RWPE2 (cell line): ENCODE measurements around the gene THSD4.

Experiments used
- ATAC-seq: fragments of 200-7000 bp; cut with Tn5 transposase; 3 replicates; pipeline ENCODE4 v1.9.1; 2021; ENCODE audit warnings: low read depth
- DNase-seq: peaks from one replicate; pipeline ENCODE4 v3.0.0-alpha.2; 2020; ENCODE audit warnings: low spot score
- H3K27ac ChIP-seq: fragments of 450-650 bp; 2 replicates; pipeline ENCODE4 v1.5.1; 2017; ENCODE audit warnings: mild to moderate bottlenecking; ENCODE audit not compliant: poor library complexity, severe bottlenecking
- H3K27me3 ChIP-seq: fragments of 250-450 bp; sonication (Bioruptor Pico); 2 replicates; pipeline ENCODE4 v1.5.1; 2021; ENCODE audit warnings: mild to moderate bottlenecking, moderate library complexity; ENCODE audit not compliant: insufficient read depth, poor library complexity, severe bottlenecking
- H3K36me3 ChIP-seq: fragments of 250-450 bp; sonication (Bioruptor Pico); 2 replicates; pipeline ENCODE4 v1.5.1; 2020; ENCODE audit warnings: low read depth, mild to moderate bottlenecking, moderate library complexity
- H3K4me1 ChIP-seq: fragments of 250-450 bp; sonication (Bioruptor Pico); 2 replicates; pipeline ENCODE4 v1.5.1; 2021; ENCODE audit warnings: mild to moderate bottlenecking, moderate library complexity; ENCODE audit not compliant: insufficient read depth, poor library complexity, severe bottlenecking
- H3K4me3 ChIP-seq: fragments of 250-450 bp; sonication (Bioruptor Pico); 2 replicates; pipeline ENCODE4 v1.5.1; 2021; ENCODE audit warnings: mild to moderate bottlenecking, moderate library complexity; ENCODE audit not compliant: severe bottlenecking
- H3K9me3 ChIP-seq: fragments of 250-450 bp; sonication (Bioruptor Pico); 2 replicates; pipeline ENCODE4 v1.5.1; 2021; ENCODE audit warnings: mild to moderate bottlenecking, moderate library complexity; ENCODE audit not compliant: severe bottlenecking
- CTCF ChIP-seq: fragments of 450-650 bp; IDR thresholded peaks from one replicate; pipeline ENCODE4 v1.5.1; 2017; ENCODE audit warnings: mild to moderate bottlenecking, moderate library complexity; ENCODE audit not compliant: poor library complexity, severe bottlenecking

THSD4 gene

GRCh38 chr15:71452893-71453292 lies 337.6 kb downstream of the THSD4 start:
- ATAC-seq = no peak
- Histone ChIP-seq H3K4me1 (peaks cover 29% of the 10 kb centered on the region), H3K27me3 (no peaks in the 10 kb centered on the region), H3K27ac (no peak overlapping the region), H3K36me3 (peaks cover 4% of the 10 kb centered on the region; the same call in 1 of the 2 replicates), H3K4me3 (no peak overlapping the region), H3K9me3 (no peaks in the 10 kb centered on the region)
- DNase-seq = no peak
- TF ChIP-seq CTCF = no peak

GRCh38 chr15:71454462-71454996 lies 339.3 kb downstream of the THSD4 start:
- Histone ChIP-seq H3K27ac (peak overlapping the region; percentile 1), H3K27me3 (no peaks in the 10 kb centered on the region), H3K4me1 (peaks cover 21% of the 10 kb centered on the region), H3K36me3 (no peaks in the 10 kb centered on the region), H3K4me3 (no peak overlapping the region), H3K9me3 (no peaks in the 10 kb centered on the region)
- ATAC-seq (no peak), DNase-seq (no peak)
- TF ChIP-seq CTCF = no peak

GRCh38 chr15:71455107-71455506 lies 339.8 kb downstream of the THSD4 start:
- DNase-seq = no peak
- TF ChIP-seq CTCF = no peak
- peaks cover 21% of the 10 kb centered on the region for H3K4me1 ChIP-seq
- peak overlapping the region; percentile 1 for H3K27ac ChIP-seq
- no peaks in the 10 kb centered on the region for H3K27me3 ChIP-seq
- no peak overlapping the region for H3K4me3 ChIP-seq
- ATAC-seq = peak; percentile 85
- H3K36me3 ChIP-seq = no peaks in the 10 kb centered on the region
- no peaks in the 10 kb centered on the region for H3K9me3 ChIP-seq

GRCh38 chr15:71455878-71456277 lies 340.6 kb downstream of the THSD4 start:
- no peaks in the 10 kb centered on the region for H3K36me3 ChIP-seq
- peak overlapping the region; percentile 1 for H3K27ac ChIP-seq
- H3K9me3 ChIP-seq = no peaks in the 10 kb centered on the region
- no peak overlapping the region for H3K4me3 ChIP-seq
- ATAC-seq (no peak), DNase-seq (no peak)
- H3K27me3 ChIP-seq = no peaks in the 10 kb centered on the region
- peaks cover 21% of the 10 kb centered on the region for H3K4me1 ChIP-seq
- no peak for TF ChIP-seq CTCF

GRCh38 chr15:71456362-71456761 lies 341.1 kb downstream of the THSD4 start:
- no peaks in the 10 kb centered on the region for H3K27me3 ChIP-seq
- no peak overlapping the region for H3K27ac ChIP-seq
- peaks cover 21% of the 10 kb centered on the region for H3K4me1 ChIP-seq
- no peak for TF ChIP-seq CTCF
- no peaks in the 10 kb centered on the region for H3K36me3 ChIP-seq
- DNase-seq = no peak
- ATAC-seq = no peak
- no peak overlapping the region for H3K4me3 ChIP-seq
- H3K9me3 ChIP-seq = no peaks in the 10 kb centered on the region
